ENCODE data around the gene SLC7A11.

SLC7A11 gene

DNA sequence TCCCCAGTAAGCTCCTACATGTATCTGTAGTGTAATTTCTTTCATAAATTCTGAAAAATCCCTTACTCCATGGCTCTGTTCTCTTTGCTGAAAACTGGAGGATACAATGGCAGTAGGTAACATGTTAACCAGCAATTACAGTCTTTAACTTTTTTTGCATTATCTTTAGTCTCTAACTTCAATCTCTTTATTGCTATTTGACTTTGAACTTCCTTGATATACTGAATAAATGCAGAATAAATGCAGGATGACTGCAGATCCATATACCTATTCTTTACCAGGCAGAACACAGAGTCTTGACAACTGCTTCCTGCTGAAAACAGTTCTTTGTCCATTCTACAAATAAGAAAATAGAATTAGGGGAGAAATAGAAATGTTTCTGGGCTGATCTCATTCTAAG, 101.3 kb downstream of the SLC7A11 start:
- DNase-seq: no peak

DNA sequence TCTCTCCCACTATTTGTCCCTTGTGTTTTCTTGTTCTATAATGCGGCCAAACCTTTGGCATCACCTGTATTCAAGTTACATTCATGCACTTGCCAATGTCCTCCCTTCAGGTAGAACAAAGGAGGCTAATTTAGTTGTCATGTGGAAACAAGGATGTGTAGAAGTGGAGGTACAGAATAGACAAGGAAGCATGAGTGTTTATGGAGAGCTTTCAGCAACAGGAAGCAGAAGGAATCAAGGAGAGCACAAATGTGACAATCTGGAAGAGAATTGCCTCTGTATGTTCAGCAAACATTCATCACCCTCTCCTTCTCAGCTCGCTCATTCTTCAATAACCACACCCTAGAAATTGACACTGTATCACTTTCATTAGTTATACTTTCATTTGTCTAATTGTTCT, 103.4 kb downstream of the SLC7A11 start:
- DNase-seq: no peak

DNA sequence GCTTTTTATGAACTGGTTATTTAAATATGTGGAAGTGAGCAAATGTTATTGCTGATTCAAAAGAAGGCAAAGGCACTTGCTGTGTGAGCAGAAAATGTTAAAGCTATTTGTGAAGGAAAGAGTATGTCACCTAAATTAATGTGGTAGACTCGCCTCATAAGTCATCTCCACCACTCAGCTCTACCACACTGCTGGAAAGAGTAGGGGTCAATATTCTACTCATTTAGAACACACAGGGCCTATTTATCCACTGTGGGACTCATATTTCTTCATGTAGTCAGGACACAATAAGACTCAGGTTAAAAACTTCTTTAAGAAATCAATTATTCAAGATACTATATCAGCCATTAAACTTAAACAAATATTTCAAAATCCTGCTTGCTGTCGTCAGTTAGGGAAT, 106.5 kb downstream of the SLC7A11 start:
- no peak for DNase-seq

DNA sequence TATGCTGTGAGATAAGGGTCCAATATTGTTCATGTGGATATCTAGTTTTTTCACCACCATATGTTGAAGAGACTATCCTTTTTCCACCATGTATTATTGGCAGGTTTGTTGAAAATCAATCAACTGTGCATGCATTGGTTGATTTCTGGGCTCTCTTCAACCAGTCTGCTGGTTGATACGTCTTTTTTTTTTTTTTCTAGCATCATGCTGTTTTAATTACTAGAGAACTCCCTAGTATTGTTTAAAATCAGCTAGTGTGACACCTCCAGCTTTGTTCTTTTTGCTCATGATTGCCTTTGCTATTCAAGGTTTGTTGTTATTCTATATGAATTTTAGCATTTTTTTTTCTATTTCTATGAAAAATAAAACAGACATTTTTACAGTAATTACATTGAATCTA, 123.9 kb downstream of the SLC7A11 start:
- no peak for DNase-seq

DNA sequence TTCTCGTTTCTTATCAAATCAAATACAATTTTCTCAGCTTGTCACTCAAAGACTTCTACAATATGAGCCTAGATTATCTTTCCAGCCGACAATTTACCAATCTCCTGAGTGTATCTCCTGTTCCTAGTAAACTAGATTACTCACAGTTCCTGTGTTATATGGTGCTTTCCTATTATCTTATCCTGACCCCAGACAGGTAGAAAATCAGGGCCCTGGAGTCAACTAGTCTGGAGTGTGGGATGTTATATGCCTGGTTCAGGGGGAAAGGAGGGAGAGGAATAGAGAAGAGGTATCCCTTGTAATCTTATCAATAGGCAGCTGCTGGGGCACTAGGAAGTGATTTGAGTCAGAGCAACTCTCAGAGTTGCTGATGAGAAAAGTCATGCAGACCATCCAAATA, 127.1 kb downstream of the SLC7A11 start:
- DNase-seq: no peak

DNA sequence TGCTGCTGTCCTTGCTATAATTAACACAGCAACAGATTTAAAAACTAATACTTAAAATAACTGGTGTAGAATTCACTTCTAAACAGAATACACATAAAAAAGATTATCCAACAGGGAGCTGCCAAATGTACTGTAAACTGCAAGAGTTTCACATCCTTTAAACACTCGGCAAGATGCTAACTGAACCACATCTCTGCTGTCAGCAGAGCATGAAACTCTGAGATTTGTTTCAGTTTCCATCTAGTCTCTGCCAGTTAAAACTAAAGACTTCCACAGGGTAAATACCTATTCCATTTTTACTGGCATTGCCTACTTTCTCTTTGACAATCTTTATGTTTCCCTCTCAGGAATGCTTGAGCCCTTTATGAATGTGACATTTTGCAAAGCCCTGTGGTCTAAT, 127.7 kb downstream of the SLC7A11 start:
- DNase-seq: no peak
